HG02798 (cell line): ENCODE measurements around the gene MRC2.
A peak's percentile ranks its signal among the peaks of the same experiment; 100 is the strongest.
"Not testable (repeated sequence)": the region's sequence is repeated elsewhere in the genome, so short reads cannot be mapped to it uniquely, and the experiment has no call there.

ENCODE experiments used
- ATAC-seq: cut with Tn5 transposase; IDR thresholded peaks from one replicate; pipeline ENCODE4 v1.9.1; 2021; ENCODE audit warnings: mild to moderate bottlenecking; ENCODE audit not compliant: unreplicated experiment, poor library complexity

The MRC2 gene

DNA sequence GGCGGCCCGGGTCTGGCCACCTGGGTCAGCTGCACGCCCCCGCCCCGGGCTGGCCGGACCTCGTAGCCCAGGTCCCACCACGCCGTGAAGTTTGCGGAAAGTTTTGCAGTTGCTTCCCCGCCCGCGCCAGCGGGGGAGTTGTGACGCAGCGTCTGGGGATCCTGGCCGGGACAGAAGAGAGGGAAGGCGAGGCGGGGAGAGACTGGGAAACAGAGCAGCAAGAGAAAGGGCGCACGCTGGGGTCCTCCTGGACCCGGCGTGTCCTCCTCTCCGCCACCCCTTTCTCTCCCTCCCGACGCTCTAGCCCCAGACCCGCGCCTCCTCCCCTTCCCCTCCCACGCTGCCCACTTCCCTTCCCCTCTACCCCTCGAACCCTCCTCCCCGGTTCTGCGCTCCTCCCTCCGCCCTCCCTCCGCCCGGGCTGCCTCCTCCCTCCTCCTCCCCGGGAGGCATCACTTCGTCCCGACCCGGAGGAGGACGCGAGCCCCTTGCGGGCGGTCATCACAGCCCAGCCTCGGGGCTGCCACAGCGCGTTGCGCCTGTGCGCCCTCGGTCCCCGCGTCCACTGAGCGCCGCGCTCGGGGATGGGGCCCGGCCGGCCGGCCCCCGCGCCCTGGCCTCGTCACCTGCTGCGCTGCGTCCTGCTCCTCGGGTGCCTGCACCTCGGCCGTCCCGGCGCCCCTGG lies at the start of gene MRC2:
Gene MRC2, plus strand, starts transcription at position 452 of the 685 bp plus-strand sequence. Its CDS starts 133 bp downstream, at position 585.
- no peak for ATAC-seq

DNA sequence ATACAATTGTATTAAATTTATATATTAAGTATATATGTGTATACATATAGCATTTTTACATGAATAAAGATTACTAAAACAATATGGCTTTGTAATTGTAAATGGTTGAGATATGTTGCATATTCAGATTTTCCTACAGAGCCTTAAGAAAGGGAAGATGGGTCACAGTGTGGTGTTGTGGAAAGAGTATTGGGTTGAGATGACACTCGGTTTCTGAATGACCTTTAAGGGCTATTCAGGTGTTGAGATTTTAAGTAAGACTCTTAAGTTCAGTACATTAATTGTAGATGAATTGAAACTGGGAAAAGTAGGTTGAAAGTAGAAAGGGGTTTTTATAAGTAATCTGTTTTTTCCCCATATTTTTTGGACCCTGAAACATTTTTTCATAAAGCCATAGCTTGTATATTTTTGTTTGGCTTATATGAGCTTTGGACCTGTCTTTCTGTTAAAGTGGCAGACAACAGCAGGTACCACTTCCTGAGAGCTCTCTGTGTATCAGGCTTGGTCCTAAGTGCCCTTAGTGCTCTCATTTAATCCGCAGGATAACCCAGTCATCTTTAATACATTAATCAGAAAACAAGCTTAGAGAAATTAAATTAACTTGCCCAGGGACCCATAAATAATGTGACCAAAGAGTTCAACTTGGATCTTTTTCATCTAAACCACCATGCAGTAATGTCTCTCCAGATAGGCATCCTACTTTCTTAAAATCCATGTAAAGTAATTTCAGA lies 48.5 kb upstream of the MRC2 start:
- no peak for ATAC-seq

GRCh38 chr17:62580947-62581346 lies 46.5 kb upstream of the MRC2 start:
- ATAC-seq, result no peak

DNA sequence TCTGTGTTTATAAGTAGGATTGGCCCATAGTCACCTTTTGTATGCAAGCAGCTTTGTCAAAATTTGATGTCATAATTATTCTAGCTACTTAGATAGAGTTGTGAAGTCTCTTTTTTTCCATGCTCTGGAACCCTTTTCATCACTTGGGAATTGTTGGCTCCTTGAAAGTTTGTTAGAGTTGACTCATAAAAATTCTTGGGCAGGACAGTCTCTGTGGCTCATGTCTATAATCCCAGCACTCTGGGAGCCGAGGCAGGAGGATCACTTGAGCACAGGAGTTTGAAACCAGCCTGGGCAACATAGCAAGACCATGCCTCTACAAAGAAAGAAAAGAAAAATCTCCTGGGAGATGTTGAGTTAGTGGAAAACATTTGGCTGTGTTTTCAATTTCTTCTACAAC lies 45.7 kb upstream of the MRC2 start:
- ATAC-seq, result no peak

GRCh38 chr17:62587554-62587953 lies 39.9 kb upstream of the MRC2 start:
- no peak for ATAC-seq

DNA sequence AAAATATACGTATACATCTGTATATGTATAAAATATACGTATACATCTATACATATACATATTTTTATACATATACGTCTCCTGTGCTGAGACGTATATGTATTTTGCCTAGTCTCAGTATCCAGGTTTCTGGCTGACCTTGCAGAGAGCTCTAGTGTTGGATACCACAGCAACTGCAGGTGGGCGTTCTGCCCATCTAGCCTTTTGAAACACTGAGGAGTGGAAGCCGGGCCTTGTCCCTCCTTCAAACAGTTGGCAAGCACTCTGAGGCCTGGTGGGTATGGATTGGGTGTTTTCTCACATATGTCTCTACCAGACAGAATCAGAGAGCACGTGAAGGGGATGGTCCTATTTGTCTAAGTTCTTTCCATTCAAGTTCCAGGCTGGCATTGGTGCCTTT lies 39.4 kb upstream of the MRC2 start:
- ATAC-seq, result no peak

DNA sequence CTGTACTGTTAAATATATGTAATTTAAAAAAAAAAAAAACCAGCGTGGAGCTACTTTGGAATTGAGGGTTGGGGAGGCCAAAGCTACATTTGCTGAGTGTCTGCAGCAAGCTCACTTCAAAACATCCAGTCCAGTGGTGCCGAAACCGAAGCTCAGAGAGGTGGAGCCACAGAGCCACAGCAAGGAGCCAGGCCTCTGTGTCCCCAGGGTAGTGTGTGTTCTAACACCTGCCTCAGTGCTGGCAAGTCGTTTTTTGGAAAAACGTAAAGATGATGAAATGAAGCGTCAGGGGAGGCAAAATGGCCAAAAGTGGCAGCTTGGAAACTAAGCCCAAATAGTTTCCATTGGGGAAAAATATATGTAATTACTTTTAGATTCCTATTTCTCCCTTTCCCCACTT lies 36.1 kb upstream of the MRC2 start:
- no peak for ATAC-seq

- not testable (repeated sequence) for ATAC-seq
These were observed 35.6 kb upstream of the MRC2 start for GRCh38 chr17:62591822-62592221.

DNA sequence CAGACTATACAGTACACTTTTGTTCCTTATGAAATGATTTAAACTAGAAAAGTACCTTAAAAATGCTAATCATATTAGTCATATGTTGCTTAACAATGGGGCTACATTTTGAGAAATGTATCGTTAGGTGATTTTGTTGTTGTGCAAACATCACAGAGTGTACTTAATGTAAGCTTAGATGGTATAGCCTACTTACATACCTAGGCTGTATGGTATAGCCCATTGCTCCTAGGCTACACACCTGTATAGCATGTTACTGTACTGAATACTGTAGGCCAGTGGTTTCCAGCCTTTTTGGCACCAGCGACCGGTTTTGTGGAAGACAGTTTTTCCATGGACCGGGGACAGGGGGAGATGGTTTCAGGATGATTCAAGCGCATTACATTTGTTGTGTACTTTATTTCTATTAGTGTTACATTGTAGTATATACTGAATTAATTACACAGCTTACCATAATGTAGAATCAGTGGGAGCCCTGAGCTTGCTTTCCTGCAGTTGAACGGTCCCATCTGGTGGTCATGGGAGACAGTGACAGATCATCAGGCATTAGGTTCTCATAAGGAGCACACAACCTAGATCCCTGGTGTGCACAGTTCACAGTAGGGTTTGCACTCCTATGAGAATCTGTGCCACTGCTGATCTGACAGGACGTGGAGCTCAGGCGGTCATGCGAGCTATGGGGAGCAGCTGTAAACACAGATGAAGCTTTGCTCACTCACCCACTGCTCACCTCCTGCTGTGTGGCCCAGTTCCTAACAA lies 35.0 kb upstream of the MRC2 start:
- ATAC-seq, result no peak

GRCh38 chr17:62595484-62595883 lies 32.0 kb upstream of the MRC2 start:
- no peak for ATAC-seq

- no peak for ATAC-seq
These were observed 30.8 kb upstream of the MRC2 start for GRCh38 chr17:62596662-62597061.

GRCh38 chr17:62597150-62597549 lies 30.3 kb upstream of the MRC2 start:
- no peak for ATAC-seq

DNA sequence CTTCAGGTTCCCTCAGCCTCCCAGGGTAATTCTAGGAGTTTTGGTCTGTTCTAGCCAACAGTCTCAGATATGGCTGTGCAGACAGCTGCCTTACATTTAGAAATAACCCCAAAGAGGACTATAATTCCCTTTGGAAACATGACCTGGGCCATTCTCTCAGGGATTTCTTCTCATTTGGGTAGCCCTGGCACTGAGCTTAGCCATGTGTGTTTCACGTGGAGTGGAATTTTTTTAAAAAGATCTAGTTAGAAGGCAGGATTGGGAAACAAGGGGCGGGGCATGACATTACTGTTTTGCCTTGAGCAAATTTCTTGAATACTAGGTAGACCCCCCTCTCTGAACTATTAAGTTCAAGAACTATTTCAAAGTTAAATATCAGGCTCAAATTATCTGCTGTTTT lies 29.6 kb upstream of the MRC2 start:
- ATAC-seq, result no peak

GRCh38 chr17:62599964-62600657 lies 27.4 kb upstream of the MRC2 start:
- ATAC-seq, result no peak

DNA sequence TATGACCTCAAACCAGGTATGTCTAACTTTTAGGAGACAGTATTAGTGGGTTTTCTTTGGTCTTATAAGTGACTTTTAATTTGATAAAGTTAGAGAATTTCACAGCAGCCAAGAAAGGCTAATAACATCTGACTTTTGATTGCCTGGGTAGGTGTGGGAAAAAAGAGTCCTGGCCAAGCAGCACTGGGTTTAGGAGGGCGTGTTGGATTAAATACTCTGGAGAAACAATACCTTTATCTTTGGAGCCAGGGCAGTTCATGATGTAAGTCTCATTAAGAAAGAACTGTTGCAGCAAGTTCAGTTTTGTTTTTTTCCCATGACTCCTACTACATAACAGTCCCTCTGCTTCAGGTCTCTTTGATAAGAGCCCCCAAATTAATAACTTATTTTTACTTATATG lies 26.7 kb upstream of the MRC2 start:
- ATAC-seq, result no peak

- ATAC-seq, result no peak
These were observed 26.0 kb upstream of the MRC2 start for GRCh38 chr17:62601471-62601870.

GRCh38 chr17:62603783-62604182 lies 23.7 kb upstream of the MRC2 start:
- not testable (repeated sequence) for ATAC-seq

- no peak for ATAC-seq
These were observed 21.9 kb upstream of the MRC2 start for GRCh38 chr17:62605588-62605987.

- peak; percentile 77 for ATAC-seq
These were observed 16.2 kb upstream of the MRC2 start for GRCh38 chr17:62611292-62611691.

DNA sequence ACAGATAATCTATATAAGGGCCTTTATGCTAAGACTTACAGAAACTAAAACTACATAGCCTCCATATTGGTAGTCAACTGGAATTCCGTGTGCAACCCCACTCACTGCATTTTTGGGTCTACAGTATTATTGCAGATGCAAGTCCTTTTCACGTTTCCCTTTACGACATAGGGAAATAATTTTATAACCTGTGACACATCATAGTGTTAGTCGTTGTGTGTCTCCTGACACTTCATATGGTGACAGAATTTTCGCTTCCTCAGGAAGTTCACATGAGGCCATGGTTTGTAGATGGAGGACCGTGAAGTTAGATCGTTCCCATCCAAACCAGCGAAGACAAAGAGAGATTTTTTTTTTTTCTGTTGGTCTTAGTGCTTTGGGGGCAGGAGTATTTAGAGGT lies 15.7 kb upstream of the MRC2 start:
- ATAC-seq, result no peak

DNA sequence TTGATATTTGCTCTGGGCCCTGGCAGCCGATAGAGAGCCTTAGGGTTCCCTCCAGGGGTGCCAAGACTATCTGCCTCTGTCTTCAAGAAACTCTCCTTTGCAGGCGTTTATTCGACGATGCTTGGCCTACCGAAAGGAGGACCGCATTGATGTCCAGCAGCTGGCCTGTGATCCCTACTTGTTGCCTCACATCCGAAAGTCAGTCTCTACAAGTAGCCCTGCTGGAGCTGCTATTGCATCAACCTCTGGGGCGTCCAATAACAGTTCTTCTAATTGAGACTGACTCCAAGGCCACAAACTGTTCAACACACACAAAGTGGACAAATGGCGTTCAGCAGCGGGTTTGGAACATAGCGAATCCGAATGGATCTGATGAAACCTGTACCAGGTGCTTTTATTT lies 15.2 kb upstream of the MRC2 start:
- ATAC-seq, result not testable (repeated sequence)
